ENCODE data around the gene ARMC3. TPM values are rescaled to one million over a fixed set of nuclear protein-coding genes. Genes with fewer than 3 reads are reported as not detected.

The ARMC3 gene
- total RNA-seq, 1 donor from 2014 or later = 0.23 TPM

DNA sequence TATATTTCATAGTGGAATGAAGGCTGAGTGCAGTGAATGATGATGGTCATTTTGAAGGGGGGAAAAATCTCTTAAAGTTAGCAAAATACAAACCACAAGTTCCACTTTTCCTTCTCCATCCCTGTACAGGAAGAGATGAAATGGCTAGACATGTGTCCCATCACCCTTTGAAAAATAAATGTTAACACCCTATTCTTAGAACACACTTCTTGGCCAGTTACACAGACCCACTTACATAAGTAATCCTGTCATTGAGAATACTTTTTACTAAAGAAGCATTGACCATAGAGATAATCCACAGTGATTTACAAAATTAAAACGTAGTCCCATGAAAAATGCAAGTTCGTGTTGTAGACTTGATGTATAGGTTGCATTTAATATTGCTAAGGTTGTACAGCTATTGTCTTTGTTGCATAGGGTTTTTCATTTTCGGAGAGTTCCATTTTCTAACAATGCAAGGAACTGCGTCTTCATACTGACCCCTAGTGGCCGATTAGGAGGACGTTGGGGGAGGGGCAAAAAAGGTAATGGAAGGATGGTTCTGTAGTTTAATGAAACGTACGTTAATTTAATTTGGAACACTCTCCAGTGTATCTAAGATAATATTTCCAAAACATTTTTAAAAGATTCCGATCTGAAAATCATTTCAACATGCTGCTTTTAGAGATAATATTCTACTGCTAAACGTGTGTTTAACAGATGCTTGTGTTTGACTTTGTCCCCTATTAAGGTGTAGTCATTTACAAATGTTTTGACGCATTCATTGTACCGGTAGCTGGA lies 60.9 kb downstream of the ARMC3 start:
- Histone ChIP-seq H3K9me3 (ENCODE audit: insufficient read depth, low read depth, low read length) (no peaks in the 10 kb centered on the region), H3K4me3 (ENCODE audit: insufficient read depth, low read depth, low read length) (no peak overlapping the region), H2AFZ (ENCODE audit: low read depth, low read length) (no peak overlapping the region), H3K36me3 (ENCODE audit: insufficient read depth, low read length) (no peaks in the 10 kb centered on the region), H3K4me1 (ENCODE audit: insufficient read depth, low read length) (no peaks in the 10 kb centered on the region), H3K9ac (ENCODE audit: low read length) (no peak overlapping the region), H3K79me2 (ENCODE audit: insufficient read depth, low read length) (no peaks in the 10 kb centered on the region), H3K4me2 (ENCODE audit: low read length) (peak overlapping the region; percentile 35), H3K27ac (ENCODE audit: low read depth, low read length) (no peak overlapping the region), H3K27me3 (ENCODE audit: insufficient read depth, low read length) (peaks cover 3% of the 10 kb centered on the region), H4K20me1 (ENCODE audit: insufficient read depth, low read length) (no peaks in the 10 kb centered on the region)
- peak; percentile 20 for DNase-seq (ENCODE audit: low read depth)
- no peaks in the 10 kb centered on the region for H3K4me1 Mint-ChIP-seq (ENCODE audit: low read depth, unreplicated experiment)
- H3K36me3 Mint-ChIP-seq (ENCODE audit: low read depth, unreplicated experiment) = no peaks in the 10 kb centered on the region
- no peaks in the 10 kb centered on the region for H3K9me3 Mint-ChIP-seq (ENCODE audit: unreplicated experiment)
- no peak overlapping the region for H3K4me3 Mint-ChIP-seq (ENCODE audit: unreplicated experiment)
- TF ChIP-seq, protein P1, sequence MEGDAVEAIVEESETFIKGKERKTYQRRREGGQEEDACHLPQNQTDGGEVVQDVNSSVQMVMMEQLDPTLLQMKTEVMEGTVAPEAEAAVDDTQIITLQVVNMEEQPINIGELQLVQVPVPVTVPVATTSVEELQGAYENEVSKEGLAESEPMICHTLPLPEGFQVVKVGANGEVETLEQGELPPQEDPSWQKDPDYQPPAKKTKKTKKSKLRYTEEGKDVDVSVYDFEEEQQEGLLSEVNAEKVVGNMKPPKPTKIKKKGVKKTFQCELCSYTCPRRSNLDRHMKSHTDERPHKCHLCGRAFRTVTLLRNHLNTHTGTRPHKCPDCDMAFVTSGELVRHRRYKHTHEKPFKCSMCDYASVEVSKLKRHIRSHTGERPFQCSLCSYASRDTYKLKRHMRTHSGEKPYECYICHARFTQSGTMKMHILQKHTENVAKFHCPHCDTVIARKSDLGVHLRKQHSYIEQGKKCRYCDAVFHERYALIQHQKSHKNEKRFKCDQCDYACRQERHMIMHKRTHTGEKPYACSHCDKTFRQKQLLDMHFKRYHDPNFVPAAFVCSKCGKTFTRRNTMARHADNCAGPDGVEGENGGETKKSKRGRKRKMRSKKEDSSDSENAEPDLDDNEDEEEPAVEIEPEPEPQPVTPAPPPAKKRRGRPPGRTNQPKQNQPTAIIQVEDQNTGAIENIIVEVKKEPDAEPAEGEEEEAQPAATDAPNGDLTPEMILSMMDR (IDR thresholded peaks at IDR 0.05; ENCODE audit: insufficient read depth, low read depth, low read length) = peak; percentile 96
- no peak for TF ChIP-seq EZH2 (IDR thresholded peaks at IDR 0.05; ENCODE audit: insufficient read depth, low read length)
- peaks cover 13% of the 10 kb centered on the region for H3K27me3 Mint-ChIP-seq (ENCODE audit: low read depth, unreplicated experiment)
- H3K27ac Mint-ChIP-seq (ENCODE audit: unreplicated experiment) = no peak overlapping the region
- peak; percentile 66 for FAIRE-seq

DNA sequence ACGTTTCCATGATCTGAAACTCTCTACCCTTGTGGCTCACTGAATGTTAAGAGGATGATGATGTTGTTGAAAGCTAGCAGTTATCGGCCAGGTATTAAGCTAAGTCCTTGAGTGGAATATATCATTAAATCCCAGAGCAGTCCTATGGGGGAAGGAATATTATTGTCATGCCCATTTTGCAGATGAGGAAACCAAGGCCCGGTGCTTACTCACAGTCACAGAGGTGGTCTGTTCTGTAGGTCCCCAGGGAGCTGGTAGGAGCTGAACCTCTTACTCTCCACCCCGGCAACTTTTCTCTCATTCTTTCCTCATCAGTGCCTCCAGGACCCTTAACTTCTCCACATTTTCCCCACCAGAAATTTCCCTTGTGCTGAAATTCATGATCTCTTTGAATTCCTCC lies 62.6 kb downstream of the ARMC3 start:
- no peak overlapping the region for H3K4me2 ChIP-seq (ENCODE audit: low read length)
- no peaks in the 10 kb centered on the region for H3K9me3 ChIP-seq (ENCODE audit: insufficient read depth, low read depth, low read length)
- H3K4me1 ChIP-seq (ENCODE audit: insufficient read depth, low read length) = no peaks in the 10 kb centered on the region
- no peaks in the 10 kb centered on the region for H3K36me3 ChIP-seq (ENCODE audit: insufficient read depth, low read length)
- H4K20me1 ChIP-seq (ENCODE audit: insufficient read depth, low read length) = no peaks in the 10 kb centered on the region
- Mint-ChIP-seq H3K4me1 (ENCODE audit: low read depth, unreplicated experiment) (no peaks in the 10 kb centered on the region), H3K4me3 (ENCODE audit: unreplicated experiment) (no peak overlapping the region), H3K27me3 (ENCODE audit: low read depth, unreplicated experiment) (peaks cover 13% of the 10 kb centered on the region), H3K9me3 (ENCODE audit: unreplicated experiment) (no peaks in the 10 kb centered on the region), H3K27ac (ENCODE audit: unreplicated experiment) (no peak overlapping the region), H3K36me3 (ENCODE audit: low read depth, unreplicated experiment) (no peaks in the 10 kb centered on the region)
- H3K79me2 ChIP-seq (ENCODE audit: insufficient read depth, low read length) = no peaks in the 10 kb centered on the region
- TF ChIP-seq, protein P1 (IDR thresholded peaks at IDR 0.05; ENCODE audit: insufficient read depth, low read depth, low read length) = no peak
- no peak for TF ChIP-seq EZH2 (IDR thresholded peaks at IDR 0.05; ENCODE audit: insufficient read depth, low read length)
- H3K27ac ChIP-seq (ENCODE audit: low read depth, low read length) = no peak overlapping the region
- no peak overlapping the region for H3K9ac ChIP-seq (ENCODE audit: low read length)
- FAIRE-seq (no peak), DNase-seq (ENCODE audit: low read depth) (no peak)
- no peak overlapping the region for H3K4me3 ChIP-seq (ENCODE audit: insufficient read depth, low read depth, low read length)
- H2AFZ ChIP-seq (ENCODE audit: low read depth, low read length) = no peak overlapping the region
- H3K27me3 ChIP-seq (ENCODE audit: insufficient read depth, low read length) = peaks cover 3% of the 10 kb centered on the region

DNA sequence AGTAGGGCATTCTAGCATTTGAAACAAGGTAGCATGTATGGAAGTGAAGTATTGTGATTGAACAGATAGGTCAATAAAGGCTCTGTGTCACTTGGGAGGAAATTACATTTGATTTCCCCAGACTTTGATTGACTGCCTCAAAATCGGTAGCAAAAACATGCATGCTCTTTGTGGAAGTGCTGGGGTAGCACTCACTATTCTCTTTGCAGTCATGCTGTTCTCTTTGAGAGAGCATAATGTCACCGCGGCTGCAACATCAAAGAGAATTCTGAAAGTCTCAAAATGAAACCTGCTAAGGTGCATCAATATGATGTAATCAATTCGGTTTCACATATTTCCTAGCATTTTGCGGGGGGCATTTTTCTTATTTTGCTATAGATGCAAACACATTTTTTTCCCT lies 64.2 kb downstream of the ARMC3 start:
- Histone ChIP-seq H4K20me1 (ENCODE audit: insufficient read depth, low read length) (no peaks in the 10 kb centered on the region), H3K79me2 (ENCODE audit: insufficient read depth, low read length) (no peaks in the 10 kb centered on the region), H3K36me3 (ENCODE audit: insufficient read depth, low read length) (no peaks in the 10 kb centered on the region), H3K27me3 (ENCODE audit: insufficient read depth, low read length) (peaks cover 3% of the 10 kb centered on the region), H3K4me3 (ENCODE audit: insufficient read depth, low read depth, low read length) (no peak overlapping the region), H3K4me1 (ENCODE audit: insufficient read depth, low read length) (no peaks in the 10 kb centered on the region), H3K4me2 (ENCODE audit: low read length) (no peak overlapping the region), H2AFZ (ENCODE audit: low read depth, low read length) (no peak overlapping the region), H3K9me3 (ENCODE audit: insufficient read depth, low read depth, low read length) (no peaks in the 10 kb centered on the region), H3K27ac (ENCODE audit: low read depth, low read length) (no peak overlapping the region), H3K9ac (ENCODE audit: low read length) (no peak overlapping the region)
- no peaks in the 10 kb centered on the region for H3K4me1 Mint-ChIP-seq (ENCODE audit: low read depth, unreplicated experiment)
- no peak for TF ChIP-seq EZH2 (IDR thresholded peaks at IDR 0.05; ENCODE audit: insufficient read depth, low read length)
- TF ChIP-seq, protein P1 (IDR thresholded peaks at IDR 0.05; ENCODE audit: insufficient read depth, low read depth, low read length) = no peak
- DNase-seq (ENCODE audit: low read depth) = no peak
- no peaks in the 10 kb centered on the region for H3K9me3 Mint-ChIP-seq (ENCODE audit: unreplicated experiment)
- no peak overlapping the region for H3K27ac Mint-ChIP-seq (ENCODE audit: unreplicated experiment)
- H3K36me3 Mint-ChIP-seq (ENCODE audit: low read depth, unreplicated experiment) = no peaks in the 10 kb centered on the region
- no peak for FAIRE-seq
- H3K4me3 Mint-ChIP-seq (ENCODE audit: unreplicated experiment) = no peak overlapping the region
- H3K27me3 Mint-ChIP-seq (ENCODE audit: low read depth, unreplicated experiment) = peaks cover 13% of the 10 kb centered on the region

All from astrocyte (in vitro differentiated cells and primary cell).